ENCODE data around the gene IYD.
A peak's percentile ranks its signal among the peaks of the same experiment; 100 is the strongest.
"Not testable (repeated sequence)": the region's sequence is repeated elsewhere in the genome, so short reads cannot be mapped to it uniquely, and the experiment has no call there.

The IYD gene

DNA sequence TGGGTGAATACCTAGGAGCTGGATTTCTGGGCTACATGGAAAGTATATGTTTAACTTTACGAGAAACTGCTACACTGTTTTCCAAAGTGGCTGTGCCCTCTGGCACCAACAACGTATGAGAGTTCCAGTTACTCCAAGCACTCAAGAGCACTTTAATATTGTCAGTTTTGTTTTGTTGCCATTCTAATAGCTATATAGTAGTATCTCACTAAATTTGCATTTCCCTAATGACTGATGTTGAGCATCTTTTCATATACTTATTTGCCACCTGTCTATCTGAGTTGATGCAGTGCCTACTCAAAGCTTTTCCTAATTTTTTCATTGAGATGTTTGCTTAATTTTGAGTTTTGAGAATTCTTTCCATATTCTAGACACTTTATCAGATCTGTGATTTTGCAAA lies 76.7 kb downstream of the IYD start:
- H3K9me3 ChIP-seq (ENCODE audit: control insufficient read depth, low read length) = no peaks in the 10 kb centered on the region
- H2AFZ ChIP-seq = no peak overlapping the region
- TF ChIP-seq CTCF (IDR thresholded peaks at IDR 0.05) = no peak
- H3K27ac ChIP-seq = no peak overlapping the region
- H3K27me3 ChIP-seq (ENCODE audit: control insufficient read depth, insufficient read depth, low read length) = no peaks in the 10 kb centered on the region
- no peak overlapping the region for H3K4me2 ChIP-seq (ENCODE audit: low read length)
- no peak overlapping the region for H3K4me3 ChIP-seq (ENCODE audit: low read depth, low read length)
- no peak overlapping the region for H3K9ac ChIP-seq
- H3K79me2 ChIP-seq = no peaks in the 10 kb centered on the region
- H3K4me1 ChIP-seq = peaks cover 4% of the 10 kb centered on the region
- H3K36me3 ChIP-seq (ENCODE audit: control insufficient read depth, insufficient read depth, low read length) = no peaks in the 10 kb centered on the region

DNA sequence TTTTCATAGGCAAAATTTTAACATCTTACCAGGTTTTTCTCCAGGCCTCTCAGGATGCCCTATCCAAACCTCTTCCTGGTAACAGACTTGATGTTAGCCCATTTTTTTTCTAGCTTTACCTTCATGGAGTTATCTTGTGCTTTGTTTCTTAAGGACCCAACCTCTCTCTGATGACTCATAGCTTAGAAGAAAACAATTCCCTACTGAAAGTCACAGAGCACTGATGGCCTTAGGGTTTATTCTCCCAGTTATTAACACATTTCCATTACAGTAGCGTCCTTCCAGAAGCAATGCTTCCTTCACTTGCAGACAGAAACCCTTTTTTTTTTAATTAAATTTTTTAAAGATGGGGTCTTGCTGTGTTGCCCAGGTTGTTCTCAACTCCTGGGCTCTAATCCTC lies 79.4 kb downstream of the IYD start:
- Histone ChIP-seq H3K9ac (no peak overlapping the region), H2AFZ (no peak overlapping the region), H3K9me3 (ENCODE audit: control insufficient read depth, low read length) (no peaks in the 10 kb centered on the region), H3K27ac (no peak overlapping the region), H3K4me2 (ENCODE audit: low read length) (no peak overlapping the region), H3K4me3 (ENCODE audit: low read depth, low read length) (no peak overlapping the region), H3K4me1 (peaks cover 18% of the 10 kb centered on the region), H3K36me3 (ENCODE audit: control insufficient read depth, insufficient read depth, low read length) (no peaks in the 10 kb centered on the region), H3K79me2 (no peaks in the 10 kb centered on the region), H3K27me3 (ENCODE audit: control insufficient read depth, insufficient read depth, low read length) (no peaks in the 10 kb centered on the region)
- TF ChIP-seq CTCF (IDR thresholded peaks at IDR 0.05) = no peak

- H3K4me3 ChIP-seq (ENCODE audit: low read depth, low read length); H3K36me3 ChIP-seq (ENCODE audit: control insufficient read depth, insufficient read depth, low read length); H3K9ac ChIP-seq; H2AFZ ChIP-seq; H3K79me2 ChIP-seq; H3K9me3 ChIP-seq (ENCODE audit: control insufficient read depth, low read length); H3K27me3 ChIP-seq (ENCODE audit: control insufficient read depth, insufficient read depth, low read length); H3K4me2 ChIP-seq (ENCODE audit: low read length); H3K27ac ChIP-seq: not testable (repeated sequence)
- peaks cover 25% of the 10 kb centered on the region for H3K4me1 ChIP-seq
Observed at GRCh38 chr6:150449055-150449454, 80.2 kb downstream of the IYD start.

GRCh38 chr6:150450918-150451317 lies 82.1 kb downstream of the IYD start:
- Histone ChIP-seq H3K36me3 (ENCODE audit: control insufficient read depth, insufficient read depth, low read length) (no peaks in the 10 kb centered on the region), H3K9me3 (ENCODE audit: control insufficient read depth, low read length) (no peaks in the 10 kb centered on the region), H3K27me3 (ENCODE audit: control insufficient read depth, insufficient read depth, low read length) (no peaks in the 10 kb centered on the region), H3K27ac (no peak overlapping the region), H3K4me2 (ENCODE audit: low read length) (no peak overlapping the region), H3K9ac (no peak overlapping the region), H3K4me3 (ENCODE audit: low read depth, low read length) (no peak overlapping the region), H3K4me1 (peaks cover 30% of the 10 kb centered on the region), H2AFZ (peak overlapping the region; percentile 1), H3K79me2 (no peaks in the 10 kb centered on the region)
- no peak for TF ChIP-seq CTCF (IDR thresholded peaks at IDR 0.05)

DNA sequence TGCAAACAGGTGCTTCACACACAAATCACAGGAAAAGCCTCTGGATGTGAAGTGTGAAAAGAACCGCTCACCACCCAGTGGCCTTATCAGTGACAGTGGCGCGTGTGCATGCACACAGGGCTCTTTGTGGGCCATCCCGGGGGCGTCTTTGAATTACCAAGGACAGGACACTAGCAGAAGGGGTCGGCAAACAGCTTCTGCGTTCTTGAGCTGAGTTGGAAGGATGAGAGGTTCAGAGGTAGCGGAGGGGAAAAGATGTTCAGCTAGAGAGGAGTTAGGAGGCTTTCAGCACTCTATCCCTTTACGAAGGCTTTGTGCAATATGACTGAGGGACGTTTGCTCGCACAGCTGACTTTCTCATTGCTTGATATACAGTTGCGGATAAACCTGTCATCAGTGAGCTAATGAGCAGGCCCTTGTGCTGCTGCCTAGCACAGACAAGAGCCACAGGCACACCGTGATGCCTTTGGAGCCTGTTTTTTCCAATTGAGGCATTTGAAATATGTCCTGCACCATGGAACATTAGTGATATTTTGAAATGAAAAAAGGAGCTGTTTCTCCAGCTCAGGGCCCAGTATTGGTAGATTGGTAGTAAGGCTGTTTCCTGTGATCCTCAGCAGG lies 83.1 kb downstream of the IYD start:
- TF ChIP-seq CTCF (IDR thresholded peaks at IDR 0.05) = no peak
- Histone ChIP-seq H3K4me3 (ENCODE audit: low read depth, low read length) (no peak overlapping the region), H3K27me3 (ENCODE audit: control insufficient read depth, insufficient read depth, low read length) (no peaks in the 10 kb centered on the region), H3K79me2 (no peaks in the 10 kb centered on the region), H3K9ac (no peak overlapping the region), H2AFZ (peak overlapping the region; percentile 61), H3K27ac (peak overlapping the region; percentile 94), H3K36me3 (ENCODE audit: control insufficient read depth, insufficient read depth, low read length) (no peaks in the 10 kb centered on the region), H3K4me1 (peaks cover 38% of the 10 kb centered on the region), H3K9me3 (ENCODE audit: control insufficient read depth, low read length) (no peaks in the 10 kb centered on the region), H3K4me2 (ENCODE audit: low read length) (no peak overlapping the region)
